GM21423 (cell line): ENCODE results near the gene SOX6.
"Not testable (repeated sequence)": the region's sequence is repeated elsewhere in the genome, so short reads cannot be mapped to it uniquely, and the experiment has no call there.

Source experiments
- ATAC-seq: cut with Tn5 transposase; IDR thresholded peaks from one replicate; pipeline ENCODE4 v1.9.1; 2021; ENCODE audit warnings: mild to moderate bottlenecking, moderate library complexity; ENCODE audit not compliant: unreplicated experiment

SOX6 gene

GRCh38 chr11:16356057-16356760 is at the start of gene SOX6:
Gene SOX6 (minus strand): TSS chr11:16356546. CDS start chr11:16341248, 15,298 bp downstream.
- ATAC-seq: no peak

- no peak for ATAC-seq
Observed at GRCh38 chr11:16404781-16405285, 48.5 kb upstream of the SOX6 start.

- ATAC-seq: no peak
Observed at GRCh38 chr11:16403851-16404250, 47.5 kb upstream of the SOX6 start.

GRCh38 chr11:16403448-16403803 is 47.1 kb upstream of the SOX6 start:
- no peak for ATAC-seq

- no peak for ATAC-seq
Observed at GRCh38 chr11:16402654-16403447, 46.5 kb upstream of the SOX6 start.

- no peak for ATAC-seq
Observed at GRCh38 chr11:16397390-16397789, 41.0 kb upstream of the SOX6 start.

GRCh38 chr11:16395601-16396000 is 39.3 kb upstream of the SOX6 start:
- no peak for ATAC-seq

- ATAC-seq: no peak
Observed at GRCh38 chr11:16394947-16395346, 38.6 kb upstream of the SOX6 start.

GRCh38 chr11:16393340-16393739 is 37.0 kb upstream of the SOX6 start:
- no peak for ATAC-seq

GRCh38 chr11:16392616-16393015 is 36.3 kb upstream of the SOX6 start:
- ATAC-seq: no peak

GRCh38 chr11:16390826-16391225 is 34.5 kb upstream of the SOX6 start:
- not testable (repeated sequence) for ATAC-seq

GRCh38 chr11:16385099-16385498 is 28.8 kb upstream of the SOX6 start:
- no peak for ATAC-seq

- ATAC-seq: no peak
Observed at GRCh38 chr11:16382638-16383380, 26.5 kb upstream of the SOX6 start.

GRCh38 chr11:16382186-16382585 is 25.8 kb upstream of the SOX6 start:
- ATAC-seq: no peak

GRCh38 chr11:16380941-16381568 is 24.7 kb upstream of the SOX6 start:
- no peak for ATAC-seq

GRCh38 chr11:16378906-16379305 is 22.6 kb upstream of the SOX6 start:
- no peak for ATAC-seq

- no peak for ATAC-seq
Observed at GRCh38 chr11:16377746-16378145, 21.4 kb upstream of the SOX6 start.

GRCh38 chr11:16375664-16376063 is 19.3 kb upstream of the SOX6 start:
- ATAC-seq: not testable (repeated sequence)

- ATAC-seq: no peak
Observed at GRCh38 chr11:16373768-16374167, 17.4 kb upstream of the SOX6 start.

- ATAC-seq: no peak
Observed at GRCh38 chr11:16372355-16372754, 16.0 kb upstream of the SOX6 start.

GRCh38 chr11:16367252-16367651 is 10.9 kb upstream of the SOX6 start:
- ATAC-seq: no peak
